Neutrophil (primary cell): Measurements from ENCODE around the gene COL13A1.

Source experiments
- H3K27ac ChIP-seq: fragments of 200-600 bp; sonication (generic); 2 replicates; pipeline ENCODE4 v1.5.1; 2016; ENCODE audit warnings: mild to moderate bottlenecking, moderate library complexity
- H3K27me3 ChIP-seq: fragments of 200-600 bp; sonication (generic); 2 replicates; pipeline ENCODE4 v1.6.0; 2016; ENCODE audit warnings: mild to moderate bottlenecking
- H3K36me3 ChIP-seq: fragments of 200-600 bp; sonication (generic); 2 replicates; pipeline ENCODE4 v1.5.1; 2017
- H3K4me1 ChIP-seq, 2 experiments: fragments of 200-600 bp in 1 of 2; sonication (generic) in 1 of 2; 1 replicate in 1 of 2; 2 replicates in 1 of 2; pipeline versions ENCODE4 v1.5.1 to v1.6.1; 2013 to 2016; ENCODE audit warnings: low read depth in 1 of 2, low read length in 1 of 2, mild to moderate bottlenecking in 1 of 2, moderate library complexity in 1 of 2; ENCODE audit not compliant: control insufficient read depth in 1 of 2, insufficient read depth in 1 of 2
- H3K4me3 ChIP-seq, 2 experiments: fragments of 200-600 bp in 1 of 2; sonication (generic) in 1 of 2; 1 replicate in 1 of 2; 2 replicates in 1 of 2; pipeline ENCODE4 v1.5.1; 2013 to 2016; ENCODE audit warnings: low read depth in 1 of 2, low read length in 1 of 2, mild to moderate bottlenecking in 1 of 2, moderate library complexity in 1 of 2
- H3K9me3 ChIP-seq: fragments of 200-600 bp; sonication (generic); 2 replicates; pipeline ENCODE4 v1.5.1; 2016
- CTCF ChIP-seq: fragments of 200-600 bp; sonication (generic); IDR thresholded peaks from 2 replicates; pipeline ENCODE4 v1.5.1; 2016; ENCODE audit warnings: antibody characterized with exemption

Gene COL13A1

DNA sequence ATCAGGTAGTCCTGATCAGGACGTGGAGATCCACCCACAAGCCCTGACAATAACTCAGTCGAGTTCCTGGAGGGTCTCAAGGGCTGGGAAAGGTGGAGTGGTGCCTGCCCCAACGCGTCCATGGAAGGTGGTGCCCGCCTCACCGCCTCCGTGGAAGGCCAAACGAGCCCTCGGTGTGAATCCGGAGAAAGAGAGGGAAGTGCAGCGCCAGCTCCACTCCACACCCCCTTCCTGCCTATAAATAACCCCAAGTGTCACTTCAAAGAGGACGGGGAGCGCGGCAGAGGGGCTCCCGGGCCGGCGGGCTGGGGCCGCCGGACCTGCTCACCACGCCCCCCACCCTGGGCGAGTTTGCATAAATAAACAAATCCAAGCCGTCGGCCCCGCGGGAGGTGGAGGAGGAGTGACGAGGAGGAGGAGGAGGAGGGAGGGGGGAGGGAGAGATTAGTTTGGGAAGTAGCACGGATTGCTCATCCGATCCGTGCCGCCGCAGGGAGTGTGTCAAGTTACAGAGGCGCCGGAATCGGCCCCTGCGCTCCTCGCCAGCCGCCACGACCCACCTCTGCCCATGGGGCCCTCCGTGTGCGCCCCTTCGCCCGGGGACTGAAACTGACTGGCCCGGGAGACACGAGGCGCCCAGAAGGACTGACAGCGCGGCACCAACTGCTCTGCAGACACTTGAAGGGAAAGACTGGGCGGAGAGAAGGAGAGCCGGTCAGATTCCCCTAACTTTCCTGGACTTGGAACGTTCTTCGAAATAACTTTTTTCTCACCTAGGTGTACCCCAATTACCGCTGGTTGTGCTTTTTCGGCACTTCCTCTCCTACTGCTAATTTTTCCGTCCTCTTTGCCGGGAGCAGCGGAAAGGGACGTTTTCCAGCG is at the start of gene COL13A1:
COL13A1 (plus strand) TSS at position 473 of the 882 bp plus-strand sequence. CDS start 518 bp downstream, outside the sequence.
- Histone ChIP-seq H3K36me3 (no peaks in the 10 kb centered on the region), H3K27ac (no peak within 1 kb of the TSS), H3K9me3 (no peaks in the 10 kb centered on the region), H3K27me3 (peaks cover 78% of the 10 kb centered on the region), H3K4me3 (peak within 1 kb of the TSS in 1 of 2 experiments; percentile 53), H3K4me1 (peaks cover 3 to 20% of the 10 kb centered on the region in 2 experiments)
- TF ChIP-seq CTCF = no peak

DNA sequence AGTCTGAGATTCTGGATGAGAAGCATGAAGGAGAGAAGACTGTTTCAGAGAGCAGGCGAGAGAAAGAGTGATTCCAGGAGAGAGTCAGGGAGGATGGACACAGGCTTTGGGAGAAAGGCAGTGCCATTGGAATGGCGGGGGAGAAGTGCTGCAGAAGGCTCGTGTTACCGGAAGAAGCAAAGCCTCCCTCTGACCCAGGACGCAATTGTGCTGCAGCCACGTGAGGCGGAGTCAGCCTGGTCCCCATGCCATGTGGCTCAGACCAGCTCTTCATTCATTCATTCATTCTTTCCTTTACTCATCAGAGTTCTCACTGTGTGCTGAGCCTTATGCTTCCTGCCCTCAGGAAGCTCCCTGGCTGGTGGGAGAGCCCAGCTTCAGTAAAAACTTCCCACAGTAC is 49.2 kb upstream of the COL13A1 start:
- no peak for TF ChIP-seq CTCF
- Histone ChIP-seq H3K27me3 (peaks cover 37% of the 10 kb centered on the region), H3K9me3 (no peaks in the 10 kb centered on the region)

DNA sequence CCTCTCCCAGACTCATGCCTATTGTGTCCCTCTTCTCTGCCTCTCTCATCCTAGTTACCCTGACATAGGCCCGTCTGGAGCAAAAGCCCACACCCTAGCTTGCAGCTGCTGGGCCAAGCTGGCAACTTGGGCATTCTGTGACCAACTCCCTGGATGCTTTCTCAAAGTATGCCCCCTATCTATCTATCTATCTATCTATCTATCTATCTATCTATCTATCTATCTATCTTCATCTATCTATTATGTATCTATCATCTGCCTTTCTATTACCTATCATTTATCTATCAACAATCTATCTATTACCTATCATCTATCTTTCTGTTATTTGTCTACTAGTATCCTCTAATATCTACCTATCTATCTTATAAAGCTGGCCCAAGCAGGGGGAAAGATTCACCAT is 45.4 kb upstream of the COL13A1 start:
- H3K4me1 ChIP-seq = no peaks in the 10 kb centered on the region

More for the DNA sequence above, 49.2 kb upstream of the COL13A1 start:
- H3K27ac ChIP-seq = no peak overlapping the region
- H3K4me1 ChIP-seq = no peaks in the 10 kb centered on the region
- no peak overlapping the region for H3K4me3 ChIP-seq
- no peaks in the 10 kb centered on the region for H3K36me3 ChIP-seq

GRCh38 chr10:69757206-69757552 is 44.5 kb upstream of the COL13A1 start:
- Histone ChIP-seq H3K9me3 (no peaks in the 10 kb centered on the region), H3K36me3 (no peaks in the 10 kb centered on the region), H3K27me3 (peaks cover 12% of the 10 kb centered on the region), H3K27ac (no peak overlapping the region), H3K4me1 (no peaks in the 10 kb centered on the region), H3K4me3 (no peak overlapping the region)
- no peak for TF ChIP-seq CTCF

More for the DNA sequence above, 45.4 kb upstream of the COL13A1 start:
- TF ChIP-seq CTCF = no peak
- Histone ChIP-seq H3K4me3 (no peak overlapping the region), H3K27ac (no peak overlapping the region), H3K36me3 (no peaks in the 10 kb centered on the region), H3K27me3 (peaks cover 21% of the 10 kb centered on the region), H3K9me3 (no peaks in the 10 kb centered on the region)

GRCh38 chr10:69757553-69758309 is 44.0 kb upstream of the COL13A1 start:
- TF ChIP-seq CTCF = no peak
- no peaks in the 10 kb centered on the region for H3K4me1 ChIP-seq
- H3K4me3 ChIP-seq = no peak overlapping the region
- no peaks in the 10 kb centered on the region for H3K9me3 ChIP-seq
- H3K27ac ChIP-seq = no peak overlapping the region
- H3K27me3 ChIP-seq = peaks cover 6% of the 10 kb centered on the region
- H3K36me3 ChIP-seq = no peaks in the 10 kb centered on the region
